ENCODE data around the gene USP10.

USP10 gene

GRCh38 chr16:84778720-84779119 is 78.9 kb downstream of the USP10 start:
- DNase-seq: no peak

DNA sequence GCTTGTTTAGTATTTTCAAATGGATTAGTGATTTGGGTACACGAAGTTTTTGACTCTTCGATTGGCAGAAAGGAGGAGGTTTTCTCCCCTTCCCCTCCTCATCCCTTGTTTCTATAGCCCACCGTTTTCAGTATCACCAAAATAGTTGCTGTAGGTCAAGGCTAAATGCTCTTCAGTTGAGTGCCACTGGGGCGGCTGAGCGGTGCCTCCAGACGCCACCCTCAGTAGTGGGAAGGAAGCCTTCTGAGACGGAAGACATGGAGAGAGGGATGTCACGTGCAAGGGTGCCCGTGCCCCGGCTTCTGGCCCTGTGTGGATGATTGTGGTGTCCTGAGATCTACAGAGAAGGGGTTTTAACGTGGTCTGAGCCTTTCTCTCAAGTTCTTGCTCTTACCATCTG is 80.3 kb downstream of the USP10 start:
- DNase-seq: no peak

GRCh38 chr16:84780544-84781376 is 81.0 kb downstream of the USP10 start:
- no peak for DNase-seq

DNA sequence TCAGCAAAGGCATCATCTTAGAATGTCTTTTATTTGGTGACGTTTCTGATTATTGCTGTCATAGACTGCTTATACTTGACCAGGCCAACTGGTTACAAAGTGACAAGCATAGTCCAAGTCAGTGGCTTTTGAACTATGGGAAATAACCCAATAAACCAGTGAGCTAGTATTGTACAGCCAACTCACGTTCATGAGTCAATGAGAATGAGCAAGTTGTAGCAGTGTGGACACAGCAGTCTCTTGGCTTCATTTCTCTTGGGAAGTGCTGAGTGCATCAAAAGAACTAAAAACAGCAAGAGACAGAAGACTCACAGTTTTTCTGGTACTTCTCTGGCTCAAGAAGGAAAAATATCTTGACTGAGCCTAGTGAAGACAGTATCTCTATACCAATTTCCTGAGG is 83.0 kb downstream of the USP10 start:
- DNase-seq: no peak

GRCh38 chr16:84785843-84786581 is 86.2 kb downstream of the USP10 start:
- DNase-seq: peak; percentile 45

GRCh38 chr16:84786605-84787262 is 86.9 kb downstream of the USP10 start:
- DNase-seq: no peak

DNA sequence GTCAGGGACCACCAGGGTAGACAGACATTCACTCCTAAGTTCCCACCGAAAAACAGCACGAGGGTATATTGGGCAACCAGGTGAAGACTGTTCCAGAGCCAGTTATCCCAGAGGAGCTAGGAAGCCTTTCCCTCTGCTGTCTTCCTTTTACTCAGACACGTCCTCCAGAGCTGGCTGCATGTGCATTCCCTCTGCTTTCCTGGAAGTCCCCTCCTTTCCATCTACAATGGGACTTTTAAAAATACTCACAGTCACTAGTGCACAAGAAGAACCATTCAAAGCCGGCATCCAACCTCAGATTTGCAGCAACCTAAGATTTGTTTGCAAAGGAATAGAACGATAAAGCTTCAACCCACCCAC is 87.4 kb downstream of the USP10 start:
- no peak for DNase-seq

DNA sequence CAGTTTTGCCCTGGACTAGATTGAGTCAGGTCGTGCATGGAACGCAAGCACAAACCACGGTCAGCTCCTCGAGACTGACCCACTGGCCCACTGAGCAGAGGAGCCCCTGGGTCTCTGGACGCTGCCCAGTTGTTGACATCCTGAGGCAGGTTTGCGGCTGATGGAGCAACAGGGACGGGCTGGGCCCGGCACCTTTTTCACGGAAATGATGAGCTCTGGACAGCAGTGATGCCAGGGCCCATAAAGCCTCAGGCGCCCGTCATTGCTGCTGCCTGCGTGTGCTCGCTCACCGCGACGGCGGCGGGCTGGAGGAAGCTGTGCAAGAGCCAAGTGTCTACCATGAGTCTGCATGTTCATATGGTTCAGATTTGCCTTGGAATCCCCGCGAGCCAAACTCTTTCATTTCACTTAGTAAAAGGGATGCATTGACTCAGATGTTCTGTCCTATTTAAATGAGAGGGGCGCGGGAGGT is 89.2 kb downstream of the USP10 start:
- no peak for DNase-seq

DNA sequence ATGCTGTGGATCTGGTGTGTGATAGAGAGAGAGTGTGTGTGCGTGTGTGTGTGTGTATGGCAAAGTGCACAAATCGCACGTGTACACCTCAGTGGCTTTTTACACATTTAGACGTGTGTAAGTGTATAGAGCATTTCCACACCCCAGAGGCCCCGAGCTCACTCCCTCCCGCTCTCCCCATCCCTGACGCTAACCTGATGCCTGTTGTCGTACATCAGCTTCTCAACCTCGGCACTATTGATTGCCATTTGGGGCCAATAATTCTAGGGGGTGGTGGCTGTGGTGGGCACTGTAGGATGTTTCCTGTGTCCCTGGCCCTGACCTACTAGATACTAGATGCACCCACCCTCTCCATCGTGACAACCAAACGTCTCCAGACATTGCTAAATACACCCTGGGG is 89.6 kb downstream of the USP10 start:
- no peak for DNase-seq

GRCh38 chr16:84790301-84790700 is 90.5 kb downstream of the USP10 start:
- DNase-seq: no peak

DNA sequence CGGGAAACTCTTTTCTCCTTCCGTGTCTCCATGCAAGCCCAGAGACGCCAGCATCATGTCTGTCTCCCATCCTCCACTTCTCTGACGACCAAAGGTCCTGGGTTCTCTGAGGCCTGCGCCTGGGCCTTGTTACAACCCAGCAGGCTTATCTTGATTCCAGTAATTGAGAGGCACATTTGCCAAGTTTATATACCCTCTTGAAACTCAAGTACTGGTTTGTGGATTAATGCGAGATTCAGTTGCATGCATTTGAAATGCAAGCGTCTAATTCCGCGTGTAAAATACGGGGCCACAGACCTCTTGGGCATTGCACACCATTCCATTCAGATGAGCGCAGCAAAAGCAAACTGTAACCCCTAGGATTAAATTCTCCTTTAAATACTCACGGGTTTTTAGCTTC is 91.3 kb downstream of the USP10 start:
- no peak for DNase-seq

DNA sequence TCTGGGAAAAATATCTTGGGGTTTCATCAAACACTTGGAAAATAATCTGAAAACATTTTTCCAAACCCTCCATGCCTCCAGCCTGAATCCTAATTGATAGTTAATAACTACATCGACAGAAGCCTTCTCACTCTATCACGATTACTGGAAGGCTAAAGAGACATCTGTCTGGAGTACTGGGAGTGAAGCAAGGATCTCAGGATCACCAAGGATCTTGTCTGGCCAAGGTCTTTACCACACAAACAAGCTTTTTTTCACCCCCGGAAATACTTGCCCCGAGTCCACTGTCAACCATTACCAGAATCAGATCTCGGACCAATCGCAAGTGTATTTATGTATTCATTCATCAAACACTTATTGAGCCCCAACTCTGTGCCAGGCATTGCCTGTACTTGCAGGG is 91.7 kb downstream of the USP10 start:
- DNase-seq: no peak

GRCh38 chr16:84794186-84794585 is 94.4 kb downstream of the USP10 start:
- no peak for DNase-seq

- no peak for DNase-seq
Observed at GRCh38 chr16:84794626-84795025, 94.8 kb downstream of the USP10 start.

GRCh38 chr16:84795329-84796053 is 95.7 kb downstream of the USP10 start:
- DNase-seq: peak; percentile 85

DNA sequence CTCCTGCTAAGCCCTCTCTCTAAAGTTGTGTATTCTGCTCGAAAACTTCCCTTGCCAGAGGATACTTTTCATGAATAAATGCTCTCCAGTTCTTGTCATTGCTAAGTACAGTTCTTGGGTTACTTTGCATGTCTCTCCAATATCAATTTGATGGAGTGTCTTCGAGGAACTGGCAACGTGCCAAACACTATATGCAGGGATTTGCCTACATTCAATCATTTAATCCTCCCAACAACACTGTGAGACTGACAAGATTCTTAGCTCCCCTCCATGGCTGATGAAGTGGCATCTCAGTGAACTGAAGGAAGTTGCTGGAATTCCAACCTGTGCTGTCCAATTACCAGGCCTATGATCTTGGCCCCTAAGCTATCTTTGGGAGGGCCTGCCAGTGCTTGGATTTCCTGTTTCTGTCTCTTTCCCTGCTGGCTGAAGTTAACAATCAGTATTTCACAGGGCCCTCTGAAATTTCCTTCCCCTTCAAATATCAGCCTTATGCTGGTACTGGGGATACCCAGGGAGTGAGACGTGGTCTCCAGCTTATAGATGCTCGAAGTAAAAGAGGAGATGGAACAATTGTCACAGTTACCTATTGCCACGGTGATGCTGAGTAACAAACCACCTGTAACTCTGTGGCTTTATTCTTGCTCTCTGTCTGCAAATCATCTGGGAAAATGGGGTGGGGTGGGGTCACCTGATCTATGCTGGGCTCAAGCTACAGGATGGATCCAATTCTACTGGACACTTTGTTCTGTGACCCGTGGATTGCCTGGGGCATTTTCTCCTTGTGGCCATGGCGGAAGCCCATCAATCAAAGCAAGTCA is 100.6 kb downstream of the USP10 start:
- no peak for DNase-seq

- DNase-seq: no peak
Observed at GRCh38 chr16:84803146-84803545, 103.3 kb downstream of the USP10 start.

DNA sequence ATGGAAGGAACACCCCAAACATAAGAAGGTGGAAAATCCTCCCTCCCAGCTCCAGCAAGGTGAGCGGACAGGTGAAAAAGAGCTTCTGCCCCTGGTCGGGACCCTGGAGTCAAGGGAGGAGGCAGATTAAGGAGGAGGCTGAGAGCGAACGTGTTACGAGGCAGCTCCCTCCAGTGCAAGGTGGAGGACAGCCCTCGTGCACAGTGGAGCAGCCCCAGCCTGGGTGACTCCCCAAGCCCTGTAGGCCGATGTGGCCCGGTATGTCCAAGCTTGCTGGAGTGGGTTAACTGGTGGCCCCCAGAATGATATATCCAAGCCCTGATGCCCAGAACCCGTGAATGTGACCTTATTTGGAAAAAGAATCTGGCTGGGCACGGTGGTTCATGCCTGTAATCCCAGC is 104.5 kb downstream of the USP10 start:
- DNase-seq: no peak

- peak; percentile 46 for DNase-seq
Observed at GRCh38 chr16:84806256-84806889, 106.6 kb downstream of the USP10 start.

- no peak for DNase-seq
Observed at GRCh38 chr16:84806890-84807258, 107.1 kb downstream of the USP10 start.

- DNase-seq: no peak
Observed at GRCh38 chr16:84807776-84808175, 108.0 kb downstream of the USP10 start.

DNA sequence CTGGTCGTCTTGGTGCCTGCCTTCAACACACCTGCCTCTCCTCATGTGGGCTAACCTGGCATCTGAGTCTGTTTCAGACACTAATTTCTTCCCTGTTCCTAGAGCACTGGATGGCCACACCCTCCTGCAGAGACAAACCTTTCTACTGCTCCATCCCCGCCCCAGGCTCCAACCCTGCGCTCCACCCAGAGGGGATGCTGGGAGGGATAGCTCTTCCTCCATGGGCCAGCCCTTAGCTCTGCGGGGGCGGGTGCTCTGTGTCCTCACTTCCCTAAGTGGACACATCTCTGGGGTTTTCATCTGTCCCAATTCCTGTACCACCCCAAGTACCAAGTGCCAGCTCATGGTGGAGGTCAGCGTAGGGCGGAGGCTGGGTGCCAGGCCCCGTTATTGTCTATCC is 109.0 kb downstream of the USP10 start:
- DNase-seq: no peak

Measured in NCI-H226 (cell line).